RWPE1 (cell line): ENCODE data around the gene TMEM243.
A peak's percentile ranks its signal among the peaks of the same experiment; 100 is the strongest.

Source experiments
- CTCF ChIA-PET: fragments of 350-600 bp; sonication (Branson Sonifier 250); formaldehyde crosslinking; extraction: SDS; loops from one replicate; lab custom pipeline; 2021; lab: Yijun Ruan, JAX
- POLR2A ChIA-PET: fragments of 400-600 bp; formaldehyde crosslinking; extraction: SDS; loops from one replicate; lab custom pipeline; 2020; ENCODE audit warnings: antibody characterized with exemption; ENCODE audit not compliant: low non-redundant PET; lab: Yijun Ruan, JAX
- DNase-seq: peaks from one replicate; pipeline ENCODE4 v3.0.0; 2012; ENCODE audit warnings: low spot score
- H3K27ac ChIP-seq: fragments of 450-650 bp; 2 replicates; pipeline ENCODE4 v1.5.1; 2017
- CTCF ChIP-seq: fragments of 450-650 bp; conservative IDR thresholded peaks from 2 replicates; pipeline ENCODE4 v1.5.1; 2017; ENCODE audit warnings: low read depth, mild to moderate bottlenecking

Gene TMEM243

DNA sequence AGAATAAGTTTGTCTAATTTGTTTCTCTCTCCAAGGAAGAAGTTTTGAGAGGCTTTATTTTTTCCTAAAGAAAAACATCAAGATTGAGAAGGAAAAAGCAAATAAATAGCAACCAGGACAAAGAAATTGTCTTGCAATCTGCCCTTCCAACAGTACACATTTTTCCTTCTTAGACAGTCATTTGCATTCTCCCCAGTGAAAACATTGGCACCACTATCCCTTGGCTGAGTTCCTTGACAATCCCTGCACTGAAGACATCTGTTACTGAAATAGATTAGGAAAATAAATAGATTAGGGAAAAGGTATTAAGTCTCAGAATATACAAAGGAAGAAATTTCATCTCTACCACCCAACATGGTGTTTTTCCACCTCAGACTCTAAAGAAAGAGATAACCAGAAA, 12.2 kb upstream of the TMEM243 start:
- ChIA-PET POLR2A (no interaction called here), CTCF (no interaction called here)
- H3K27ac ChIP-seq: no peak overlapping the region
- DNase-seq: no peak
- no peak for TF ChIP-seq CTCF

DNA sequence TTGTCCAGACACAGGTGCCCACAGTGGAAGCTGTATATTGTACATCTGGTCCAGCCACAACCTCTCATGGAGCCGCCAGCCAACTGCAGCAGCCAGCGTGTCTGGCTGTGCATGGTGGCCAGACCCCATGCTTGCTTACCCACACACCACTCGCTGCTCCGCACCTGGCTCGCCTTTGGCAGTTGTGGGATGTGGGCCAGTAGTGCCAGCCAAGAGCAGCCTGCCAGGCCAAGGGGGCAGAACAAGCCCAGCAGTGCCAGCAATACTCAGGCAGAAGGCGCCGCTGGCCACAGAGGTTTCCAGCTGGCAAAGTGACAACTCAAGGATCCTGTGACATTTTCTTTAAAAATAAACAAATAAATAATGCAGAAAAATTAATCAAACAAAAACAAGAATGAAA, 11.7 kb upstream of the TMEM243 start:
- TF ChIP-seq CTCF: no peak
- DNase-seq: no peak
- CTCF ChIA-PET: interaction anchor here (0.6 kb wide), 1 partner anchor 1459 kb away, joined by 4 read pairs; no protein-coding TSS in a partner anchor

DNA sequence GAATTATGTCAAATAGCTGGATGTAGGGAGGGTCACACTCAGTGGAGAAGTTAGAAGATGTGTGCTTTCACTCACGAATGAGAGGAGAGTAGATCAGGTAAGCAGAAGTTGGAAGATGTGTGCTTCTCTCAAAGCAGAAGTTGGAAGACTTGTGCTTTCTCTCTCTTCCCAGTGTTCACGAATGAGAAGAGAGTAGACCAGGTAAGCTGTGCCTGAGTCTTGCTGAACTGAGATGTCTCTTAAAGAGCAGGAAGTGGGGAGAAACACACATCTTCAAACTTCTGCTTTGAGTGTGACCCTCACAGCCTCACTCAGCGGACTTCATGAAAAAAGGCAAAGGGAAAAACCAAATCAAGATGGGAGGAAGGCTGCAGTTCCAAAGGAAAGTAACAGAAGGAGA, 7.0 kb upstream of the TMEM243 start:
- DNase-seq: no peak
- POLR2A ChIA-PET: no interaction called here

More for the DNA sequence above, 11.7 kb upstream of the TMEM243 start:
- H3K27ac ChIP-seq: no peak overlapping the region
- POLR2A ChIA-PET: no interaction called here

GRCh38 chr7:87225696-87226095, 6.2 kb upstream of the TMEM243 start:
- no peak overlapping the region for H3K27ac ChIP-seq
- CTCF ChIA-PET: no interaction called here
- DNase-seq: peak; percentile 51
- no peak for TF ChIP-seq CTCF
- POLR2A ChIA-PET: interaction anchor here (0.6 kb wide), 1 partner anchor 73 kb away, joined by 4 read pairs; no protein-coding TSS in a partner anchor

More for the DNA sequence above, 7.0 kb upstream of the TMEM243 start:
- TF ChIP-seq CTCF: no peak
- H3K27ac ChIP-seq: no peak overlapping the region
- CTCF ChIA-PET: interaction anchor here (0.6 kb wide), 1 partner anchor 15 kb away, joined by 3 read pairs; no protein-coding TSS in a partner anchor

DNA sequence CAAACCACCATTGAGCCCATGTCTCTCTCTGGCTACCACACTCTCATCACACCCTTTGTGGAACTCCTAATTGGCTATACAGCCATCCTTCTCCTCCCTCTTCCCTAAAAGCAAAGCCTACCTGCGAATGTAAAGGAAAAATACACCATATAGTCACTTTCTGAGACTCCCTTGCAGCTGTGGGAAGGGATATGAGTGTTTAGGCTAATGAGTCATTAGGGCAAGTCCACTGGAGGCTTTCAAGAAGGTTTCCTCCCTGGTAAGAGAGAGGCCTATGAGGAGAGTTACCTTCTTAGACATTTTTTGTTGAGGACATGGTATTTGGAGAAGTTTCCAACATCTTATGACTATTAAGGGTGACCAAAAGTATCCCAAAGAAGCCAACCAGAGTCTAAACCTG, 4.1 kb upstream of the TMEM243 start:
- no peak overlapping the region for H3K27ac ChIP-seq
- DNase-seq: peak; percentile 27
- ChIA-PET CTCF (no interaction called here), POLR2A (no interaction called here)
- no peak for TF ChIP-seq CTCF

GRCh38 chr7:87220734-87221215, 1.2 kb upstream of the TMEM243 start:
- ChIA-PET POLR2A (interaction anchor here (1.0 kb wide), 1 partner anchor 68 kb away, joined by 6 read pairs; the partner anchor contains the start of gene DMTF1), CTCF (no interaction called here)
- TF ChIP-seq CTCF: no peak
- H3K27ac ChIP-seq: peak overlapping the region; percentile 86
- peak; percentile 17 for DNase-seq
